Mucosa of descending colon (tissue), 3 donors: ENCODE measurements around the gene LMNTD2. TPM values are rescaled to one million over a fixed set of nuclear protein-coding genes. Genes with fewer than 3 reads are reported as not detected.
A peak's percentile ranks its signal among the peaks of the same experiment; 100 is the strongest.

Source experiments
- ATAC-seq: fragments of 200-7000 bp; cut with Tn5 transposase; one replicate; pipeline ENCODE4 v1.9.1; 2020; ENCODE audit warnings: mild to moderate bottlenecking, moderate library complexity
- DNase-seq, 3 donors: peaks; one replicate each; pipeline ENCODE4 v3.0.0-alpha.2; 2020
- H3K36me3 ChIP-seq: fragments of 200-600 bp; one replicate; pipeline ENCODE4 v1.8.0; 2021; ENCODE audit warnings: low read depth, mild to moderate bottlenecking
- H3K4me1 ChIP-seq: fragments of 200-600 bp; one replicate; pipeline ENCODE4 v1.8.0; 2021; ENCODE audit warnings: low read depth, mild to moderate bottlenecking
- H3K4me3 ChIP-seq: fragments of 200-600 bp; one replicate; pipeline ENCODE4 v1.8.0; 2021; ENCODE audit warnings: mild to moderate bottlenecking
- H3K9me3 ChIP-seq: fragments of 200-600 bp; one replicate; pipeline ENCODE4 v1.8.0; 2021; ENCODE audit warnings: mild to moderate bottlenecking
- CTCF ChIP-seq: fragments of 200-600 bp; IDR thresholded peaks from one replicate; pipeline ENCODE4 v1.8.0; 2022; ENCODE audit warnings: antibody characterized with exemption, mild to moderate bottlenecking
- intact Hi-C, 2 donors: fragments of 100-400 bp; cut with DNase I in 1 of 2; cut with micrococcal nuclease in 1 of 2; formaldehyde crosslinking; loops; one replicate each; pipeline versions ENCODE4 v1.11.0 to v1.11.1; 2022; cut with DNase I, micrococcal nuclease
- total RNA-seq, 3 donors: library from RNA; stranded (reverse); fragmentation: NEBNext Ultra II Directional in 2 of 3; extraction: Animal tissue kit (Norgen Biotek cat#: 25700) in 2 of 3; gene quantifications; one replicate each; pipeline versions ENCODE4 v1.2.1 to v1.2.4, GENCODE V29; 2021 to 2023
- donor health status: DM: no; HTN: no; CAD: no; lungs with moderate emphysema.
- donor health status: DM: no; HTN: no; CAD: no.
- donor health status: DM: no; HTN: yes; CAD: no.

LMNTD2 gene
- total RNA-seq, 3 donors from 2014 or later = 5.4 to 19.1 (median 10.7) TPM

DNA sequence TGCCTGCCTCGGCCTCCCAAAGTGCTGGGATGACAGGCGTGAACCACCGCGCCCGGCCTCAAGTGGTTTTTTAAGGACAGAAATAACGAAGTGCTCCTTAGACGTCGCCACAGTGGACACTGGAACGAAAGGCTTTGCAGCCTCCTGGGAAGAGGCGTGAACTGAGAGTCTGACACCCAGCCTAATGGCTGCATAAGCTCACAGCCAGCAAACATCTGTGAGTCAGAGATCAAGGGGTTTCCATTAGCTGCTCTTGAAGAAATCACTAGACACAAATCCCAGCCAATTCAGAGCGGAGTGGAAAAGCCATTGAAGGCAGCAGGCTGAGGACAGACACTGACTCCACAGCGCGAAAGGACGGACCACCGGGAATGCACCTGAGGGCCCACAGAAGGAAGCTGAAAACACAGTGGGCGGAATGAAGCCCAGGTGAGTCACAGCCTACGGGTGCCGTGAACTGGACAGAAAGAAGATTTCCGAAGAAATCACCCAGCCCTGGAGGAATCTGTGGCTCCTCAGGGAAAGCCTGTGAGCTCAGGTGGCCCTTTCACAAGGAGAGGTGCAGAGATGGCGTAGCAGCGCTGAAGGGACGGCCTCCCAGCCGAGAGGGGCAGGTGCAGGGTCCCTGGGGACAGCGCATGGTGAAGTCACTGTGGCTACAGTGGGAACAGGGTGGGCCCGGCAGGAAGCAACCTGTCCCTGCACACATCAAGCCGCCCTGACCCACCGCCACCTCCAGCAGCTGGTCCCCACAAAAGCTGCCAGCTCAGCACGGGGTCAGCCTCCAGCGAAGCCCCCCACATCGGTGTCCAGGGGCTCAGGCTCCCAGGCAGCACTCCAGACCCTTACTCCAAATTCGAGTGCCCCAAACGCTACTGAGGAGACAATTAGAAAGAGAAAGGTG lies 11.6 kb downstream of the LMNTD2 start:
- DNase-seq (peak in 2 of 3 donors; percentile 20 to 48), ATAC-seq (no peak)
- H3K4me3 ChIP-seq = no peak overlapping the region
- intact Hi-C loops = no loop called here
- TF ChIP-seq CTCF = no peak
- H3K9me3 ChIP-seq = no peaks in the 10 kb centered on the region
- H3K36me3 ChIP-seq = no peaks in the 10 kb centered on the region
- peaks cover 7% of the 10 kb centered on the region for H3K4me1 ChIP-seq

GRCh38 chr11:545171-545570 lies 15.4 kb downstream of the LMNTD2 start:
- DNase-seq = peak in 1 of 3 donors; percentile 21

DNA sequence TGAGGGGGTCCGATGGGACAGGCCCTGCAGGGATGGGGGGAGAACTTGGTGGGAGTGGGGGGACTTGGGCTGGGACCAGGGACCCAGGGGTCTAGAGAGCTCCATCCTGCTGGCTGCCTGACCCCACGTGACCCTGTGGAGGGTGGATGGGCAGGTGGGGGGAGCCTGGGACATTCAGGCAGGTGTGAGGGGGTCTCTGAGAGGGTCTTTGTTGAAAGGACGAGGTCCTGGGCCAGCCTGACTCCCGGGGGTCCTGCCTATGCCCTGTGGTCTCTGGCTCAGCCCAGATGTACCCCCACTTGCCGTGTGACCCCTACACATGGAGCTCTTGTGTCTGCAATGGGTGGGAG lies 15.7 kb downstream of the LMNTD2 start:
- TF ChIP-seq CTCF = no peak
- intact Hi-C loops = no loop called here
- no peak overlapping the region for H3K4me3 ChIP-seq
- peak in 1 of 3 donors; percentile 1 for DNase-seq
- H3K9me3 ChIP-seq = no peaks in the 10 kb centered on the region
- H3K4me1 ChIP-seq = peaks cover 5% of the 10 kb centered on the region
- H3K36me3 ChIP-seq = no peaks in the 10 kb centered on the region
- ATAC-seq = no peak

More at GRCh38 chr11:545171-545570, 15.4 kb downstream of the LMNTD2 start:
- no peak for TF ChIP-seq CTCF
- no peak overlapping the region for H3K4me3 ChIP-seq
- peaks cover 5% of the 10 kb centered on the region for H3K4me1 ChIP-seq
- no peaks in the 10 kb centered on the region for H3K36me3 ChIP-seq
- no peak for ATAC-seq
- intact Hi-C loops = no loop called here
- no peaks in the 10 kb centered on the region for H3K9me3 ChIP-seq

GRCh38 chr11:541433-541885 lies 19.1 kb downstream of the LMNTD2 start:
- H3K36me3 ChIP-seq = no peaks in the 10 kb centered on the region
- ATAC-seq (no peak), DNase-seq (peak; percentile 23 to 66 (median 61))
- intact Hi-C loops = no loop called here
- no peak for TF ChIP-seq CTCF
- H3K4me1 ChIP-seq = peaks cover 14% of the 10 kb centered on the region
- H3K9me3 ChIP-seq = no peaks in the 10 kb centered on the region
- no peak overlapping the region for H3K4me3 ChIP-seq

DNA sequence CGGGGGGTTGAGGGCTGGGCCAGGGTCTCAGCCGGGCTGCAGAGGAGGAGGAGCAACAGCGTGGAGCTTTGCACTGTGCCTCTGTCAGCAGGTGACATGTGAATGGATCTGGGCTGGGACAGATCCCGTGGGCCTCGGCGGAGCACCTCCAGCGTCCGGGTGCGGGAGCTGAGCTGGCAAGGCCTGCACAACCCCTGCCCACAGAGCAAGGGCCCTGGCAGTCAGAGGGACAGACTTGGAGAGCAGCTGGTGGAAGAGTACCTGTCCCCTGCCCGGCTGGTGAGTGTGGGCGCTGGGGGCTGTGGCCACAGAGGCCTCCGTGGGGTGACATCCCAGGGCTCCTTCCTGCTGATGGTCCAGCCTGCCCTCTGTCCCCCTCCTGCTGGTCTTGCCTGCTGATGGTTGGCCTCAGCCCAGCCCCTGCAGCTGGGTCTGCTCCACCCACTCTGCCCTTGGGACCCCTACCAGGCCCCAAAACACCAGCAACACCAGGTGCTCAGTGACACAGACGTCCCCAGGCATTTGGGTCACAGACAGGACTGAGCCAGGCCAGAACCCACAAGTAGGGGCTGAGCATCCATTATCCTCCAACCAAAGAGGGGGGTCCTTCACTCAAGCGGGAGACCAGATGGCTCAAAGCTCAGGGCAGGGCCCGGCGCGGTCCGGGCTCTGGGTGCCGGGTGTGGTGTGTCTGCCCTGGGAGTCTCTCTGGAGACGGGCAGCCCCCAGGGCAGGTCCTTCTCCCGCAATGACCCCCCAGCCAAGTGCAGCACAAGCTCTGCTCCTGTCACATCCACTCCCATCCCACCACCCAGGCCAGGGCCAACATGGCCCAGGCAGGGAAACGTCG lies 19.7 kb downstream of the LMNTD2 start:
- Histone ChIP-seq H3K4me1 (peaks cover 14% of the 10 kb centered on the region), H3K4me3 (no peak overlapping the region), H3K36me3 (no peaks in the 10 kb centered on the region), H3K9me3 (no peaks in the 10 kb centered on the region)
- no peak for TF ChIP-seq CTCF
- DNase-seq = peak; percentile 3 to 54 (median 30)
- no peak for ATAC-seq
- intact Hi-C loops = no loop called here
